ENCODE data around the gene ZDHHC20. TPM values are rescaled to one million over a fixed set of nuclear protein-coding genes. Genes with fewer than 3 reads are reported as not detected.

ZDHHC20 gene
- total and polyA plus RNA-seq, 9 donors: 16.3 to 54.2 (median 32.1) TPM

DNA sequence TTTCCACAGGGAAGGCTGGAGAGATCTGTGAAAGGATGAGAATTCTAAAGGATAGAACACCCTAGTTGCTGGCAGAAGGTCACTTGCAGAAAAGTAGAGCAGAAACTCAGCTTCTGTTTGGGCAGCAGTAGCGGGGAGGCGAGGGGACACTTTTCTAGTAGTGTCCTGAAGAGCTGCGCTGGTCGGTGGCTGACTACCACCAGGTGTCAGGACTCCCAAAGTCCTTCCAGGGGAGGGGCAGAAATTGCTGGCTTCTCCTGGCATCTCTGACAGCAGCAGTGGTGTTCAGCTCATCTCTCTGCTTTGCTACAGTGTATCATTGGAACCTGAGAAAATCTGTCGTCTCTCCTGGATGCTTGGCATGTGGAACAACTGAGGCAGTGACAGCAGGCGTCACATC lies 120.9 kb downstream of the ZDHHC20 start:
- DNase-seq: no peak
- Histone ChIP-seq H3K4me1 (ENCODE audit: insufficient read depth) (no peaks in the 10 kb centered on the region), H3K27me3 (no peaks in the 10 kb centered on the region), H3K27ac (no peak overlapping the region), H3K36me3 (no peaks in the 10 kb centered on the region), H3K9me3 (no peaks in the 10 kb centered on the region), H3K4me3 (no peak overlapping the region)
- WGBS, 3 donors: 82 to 88% (median 88%) methylated on average over 6 of the region's 6 CpGs
- TF ChIP-seq EP300 (IDR thresholded peaks at IDR 0.05): no peak
- no peak for TF ChIP-seq POLR2A (IDR thresholded peaks at IDR 0.05)
- no peak for TF ChIP-seq CTCF (IDR thresholded peaks at IDR 0.05)
- intact Hi-C loops (cut with DNase I): no loop called here

GRCh38 chr13:21336609-21337349 lies 122.3 kb downstream of the ZDHHC20 start:
- no peaks in the 10 kb centered on the region for H3K36me3 ChIP-seq
- DNase-seq: no peak

GRCh38 chr13:21333186-21333585 lies 125.9 kb downstream of the ZDHHC20 start:
- 85 to 91% (median 85%) methylated on average over 2 of the region's 2 CpGs for WGBS, 3 donors
- no peaks in the 10 kb centered on the region for H3K27me3 ChIP-seq
- TF ChIP-seq CTCF (IDR thresholded peaks at IDR 0.05): no peak
- TF ChIP-seq EP300 (IDR thresholded peaks at IDR 0.05): no peak
- no peak for TF ChIP-seq POLR2A (IDR thresholded peaks at IDR 0.05)

More at GRCh38 chr13:21336609-21337349, 122.3 kb downstream of the ZDHHC20 start:
- Histone ChIP-seq H3K4me3 (no peak overlapping the region), H3K4me1 (ENCODE audit: insufficient read depth) (no peaks in the 10 kb centered on the region), H3K27me3 (no peaks in the 10 kb centered on the region), H3K27ac (no peak overlapping the region), H3K9me3 (no peaks in the 10 kb centered on the region)
- WGBS, 3 donors: 55 to 67% (median 55%) methylated on average over 10 of the region's 10 CpGs
- intact Hi-C loops (cut with DNase I): no loop called here
- no peak for TF ChIP-seq CTCF (IDR thresholded peaks at IDR 0.05)
- no peak for TF ChIP-seq POLR2A (IDR thresholded peaks at IDR 0.05)
- no peak for TF ChIP-seq EP300 (IDR thresholded peaks at IDR 0.05)

DNA sequence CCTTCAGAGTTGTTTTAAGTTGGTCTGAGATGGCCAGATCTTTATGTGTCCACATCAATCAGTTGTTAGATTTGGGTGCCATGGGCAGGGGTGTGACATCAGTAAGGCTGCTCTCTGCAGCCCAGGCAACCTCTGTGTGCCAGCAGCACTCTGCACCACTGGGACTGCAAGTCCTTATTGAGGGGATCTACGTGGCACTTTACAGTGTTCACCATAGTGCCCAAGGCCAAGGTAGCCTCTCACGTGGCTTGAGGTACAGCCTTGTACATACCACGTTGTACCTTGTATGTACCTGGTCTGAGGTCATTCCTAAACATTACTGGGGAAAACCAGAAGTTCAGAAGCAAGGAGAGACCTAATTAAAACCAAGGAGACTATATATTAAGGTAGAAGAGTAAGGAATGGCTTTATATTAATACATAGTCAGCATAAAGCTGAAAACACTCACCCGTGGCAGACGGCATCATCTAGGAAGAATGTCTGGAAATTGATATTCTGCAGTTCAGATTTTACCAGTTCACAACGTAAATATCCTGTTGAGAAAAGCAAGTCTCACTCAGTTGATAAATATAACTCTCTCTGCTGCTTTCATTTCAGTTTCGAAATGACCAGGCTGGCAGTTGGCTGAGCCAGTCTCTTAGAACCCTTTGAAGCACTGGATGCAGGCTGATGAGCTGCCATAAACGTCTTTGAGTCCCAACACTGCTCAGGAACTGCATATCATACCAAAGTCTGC lies 128.8 kb downstream of the ZDHHC20 start:
- no peaks in the 10 kb centered on the region for H3K9me3 ChIP-seq
- DNase-seq: no peak
- no peak overlapping the region for H3K4me3 ChIP-seq
- H3K27ac ChIP-seq: no peak overlapping the region
- intact Hi-C loops (cut with DNase I): no loop called here
- peaks cover 2% of the 10 kb centered on the region for H3K4me1 ChIP-seq (ENCODE audit: insufficient read depth)
- no peaks in the 10 kb centered on the region for H3K36me3 ChIP-seq
- 71 to 75% (median 74%) methylated on average over 8 of the region's 8 CpGs for WGBS, 3 donors
- H3K27me3 ChIP-seq: no peaks in the 10 kb centered on the region
- TF ChIP-seq CTCF (IDR thresholded peaks at IDR 0.05): no peak
- TF ChIP-seq POLR2A (IDR thresholded peaks at IDR 0.05): no peak
- TF ChIP-seq EP300 (IDR thresholded peaks at IDR 0.05): no peak

More at GRCh38 chr13:21333186-21333585, 125.9 kb downstream of the ZDHHC20 start:
- no peak overlapping the region for H3K4me3 ChIP-seq
- H3K4me1 ChIP-seq (ENCODE audit: insufficient read depth): no peaks in the 10 kb centered on the region
- no peaks in the 10 kb centered on the region for H3K36me3 ChIP-seq
- no peak overlapping the region for H3K27ac ChIP-seq
- H3K9me3 ChIP-seq: no peaks in the 10 kb centered on the region
- intact Hi-C loops (cut with DNase I): no loop called here
- DNase-seq: no peak

Measured in ovary (tissue), 9 donors.